Smooth muscle cell of the brain vasculature (primary cell): ENCODE measurements around the gene PACS1.
A peak's percentile ranks its signal among the peaks of the same experiment; 100 is the strongest.

Source experiments
- DNase-seq: peaks from one replicate; pipeline ENCODE4 v3.0.0-alpha.2; 2012; ENCODE audit warnings: low read depth, low spot score

PACS1 gene

GRCh38 chr11:66050581-66051231 lies 19.4 kb upstream of the PACS1 start:
- DNase-seq: no peak

- no peak for DNase-seq
Observed at GRCh38 chr11:66051371-66051765, 18.7 kb upstream of the PACS1 start.

GRCh38 chr11:66051766-66052663 lies 18.1 kb upstream of the PACS1 start, which contains the start of gene SF3B2:
TSS of gene SF3B2 (plus strand) at chr11:66052364. CDS start at chr11:66052385, 21 bp downstream.
- DNase-seq: peak; percentile 96

GRCh38 chr11:66052664-66052982 lies 17.4 kb upstream of the PACS1 start:
- DNase-seq: no peak

GRCh38 chr11:66055021-66055420 lies 15.1 kb upstream of the PACS1 start:
- DNase-seq: no peak

GRCh38 chr11:66056501-66056900 lies 13.6 kb upstream of the PACS1 start:
- DNase-seq: no peak

- no peak for DNase-seq
Observed at GRCh38 chr11:66059966-66060680, 9.9 kb upstream of the PACS1 start.

GRCh38 chr11:66061268-66061667 lies 8.8 kb upstream of the PACS1 start:
- no peak for DNase-seq

- DNase-seq: no peak
Observed at GRCh38 chr11:66062408-66062807, 7.7 kb upstream of the PACS1 start.

- no peak for DNase-seq
Observed at GRCh38 chr11:66063900-66064299, 6.2 kb upstream of the PACS1 start.

- DNase-seq: no peak
Observed at GRCh38 chr11:66064571-66064970, 5.5 kb upstream of the PACS1 start.

- DNase-seq: no peak
Observed at GRCh38 chr11:66066751-66067150, 3.3 kb upstream of the PACS1 start.

GRCh38 chr11:66067640-66068039 lies 2.4 kb upstream of the PACS1 start:
- no peak for DNase-seq

GRCh38 chr11:66068154-66068821 lies 1.8 kb upstream of the PACS1 start:
- peak; percentile 47 for DNase-seq

- no peak for DNase-seq
Observed at GRCh38 chr11:66068923-66069714, 953 bp upstream of the PACS1 start.

- DNase-seq: no peak
Observed at GRCh38 chr11:66070604-66071380, 720 bp downstream of the PACS1 start.

GRCh38 chr11:66071381-66071801 lies 1.3 kb downstream of the PACS1 start:
- no peak for DNase-seq

- DNase-seq: no peak
Observed at GRCh38 chr11:66072081-66072480, 2.0 kb downstream of the PACS1 start.

GRCh38 chr11:66072518-66072917 lies 2.4 kb downstream of the PACS1 start:
- no peak for DNase-seq

- DNase-seq: no peak
Observed at GRCh38 chr11:66073669-66074068, 3.6 kb downstream of the PACS1 start.
